Type B pancreatic cell (in vitro differentiated cells): ENCODE results near the gene MTREX. TPM values are rescaled to one million over a fixed set of nuclear protein-coding genes. Genes with fewer than 3 reads are reported as not detected.

ENCODE experiments used
- DNase-seq: peaks from one replicate; pipeline ENCODE4 v3.0.0; 2021; ENCODE audit warnings: mixed read lengths; ENCODE audit not compliant: unreplicated experiment; ENCODE audit errors: extremely low spot score
- H3K27ac Mint-ChIP-seq: 2 replicates; pipeline ENCODE4 v1.8.0; 2021; ENCODE audit warnings: mild to moderate bottlenecking, mixed read lengths
- H3K27me3 Mint-ChIP-seq: 2 replicates; pipeline ENCODE4 v1.8.0; 2021; ENCODE audit warnings: mixed read lengths
- H3K36me3 Mint-ChIP-seq: 2 replicates; pipeline ENCODE4 v1.8.0; 2021; ENCODE audit warnings: mixed read lengths
- H3K4me1 Mint-ChIP-seq: one replicate; pipeline ENCODE4 v1.8.0; 2021; ENCODE audit warnings: mixed read lengths; ENCODE audit not compliant: unreplicated experiment
- H3K4me3 Mint-ChIP-seq: 2 replicates; pipeline ENCODE4 v1.8.0; 2021; ENCODE audit warnings: mild to moderate bottlenecking, mixed read lengths
- H3K9me3 Mint-ChIP-seq: 2 replicates; pipeline ENCODE4 v1.8.0; 2021; ENCODE audit warnings: mixed read lengths
- total RNA-seq: library from RNA; stranded (reverse); gene quantifications from 2 replicates; pipeline ENCODE4 v1.2.1, GENCODE V29; 2021; ENCODE audit warnings: low replicate concordance
- TF ChIP-seq, protein P1 (sequence below): fragments of 200-600 bp; sonication (generic); conservative IDR thresholded peaks from 2 replicates; pipeline ENCODE4 v1.5.0; 2021; ENCODE audit warnings: antibody characterized with exemption, mild to moderate bottlenecking

MTREX gene
- total RNA-seq, 1 donor from 2014 or later: 77.5 TPM

DNA sequence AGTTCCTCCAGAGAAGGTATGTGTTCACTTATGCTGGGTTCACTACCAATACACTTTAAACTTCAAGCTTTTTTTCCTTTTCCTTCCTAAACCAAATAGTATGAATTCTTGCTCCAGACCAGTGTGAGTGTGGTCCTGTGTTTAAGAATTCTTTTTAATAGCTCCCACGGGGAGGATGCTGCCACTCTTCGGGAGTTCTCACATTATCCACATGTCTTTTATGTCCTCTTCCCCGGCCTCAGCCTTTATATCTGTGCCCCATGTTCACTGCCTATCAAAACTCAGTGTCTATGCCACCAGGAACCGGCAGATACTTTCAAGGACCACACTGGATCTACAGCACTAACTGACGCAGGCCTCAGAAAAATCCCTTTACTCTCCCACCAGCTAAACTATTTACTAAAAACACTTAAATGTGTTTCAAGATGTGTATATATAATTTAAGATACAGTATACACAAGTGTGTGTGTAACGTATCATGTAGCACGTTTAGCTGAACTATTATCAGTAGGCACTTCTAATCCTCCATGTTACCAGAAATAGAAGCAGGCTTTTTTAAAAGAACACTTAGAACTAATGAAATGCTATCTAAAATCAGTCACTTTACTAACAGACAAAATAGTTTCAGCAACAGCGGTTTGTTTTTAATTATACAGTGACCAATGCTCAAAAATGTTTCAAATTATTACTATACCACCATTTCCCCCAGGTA lies 139.0 kb downstream of the MTREX start:
- TF ChIP-seq, protein P1, sequence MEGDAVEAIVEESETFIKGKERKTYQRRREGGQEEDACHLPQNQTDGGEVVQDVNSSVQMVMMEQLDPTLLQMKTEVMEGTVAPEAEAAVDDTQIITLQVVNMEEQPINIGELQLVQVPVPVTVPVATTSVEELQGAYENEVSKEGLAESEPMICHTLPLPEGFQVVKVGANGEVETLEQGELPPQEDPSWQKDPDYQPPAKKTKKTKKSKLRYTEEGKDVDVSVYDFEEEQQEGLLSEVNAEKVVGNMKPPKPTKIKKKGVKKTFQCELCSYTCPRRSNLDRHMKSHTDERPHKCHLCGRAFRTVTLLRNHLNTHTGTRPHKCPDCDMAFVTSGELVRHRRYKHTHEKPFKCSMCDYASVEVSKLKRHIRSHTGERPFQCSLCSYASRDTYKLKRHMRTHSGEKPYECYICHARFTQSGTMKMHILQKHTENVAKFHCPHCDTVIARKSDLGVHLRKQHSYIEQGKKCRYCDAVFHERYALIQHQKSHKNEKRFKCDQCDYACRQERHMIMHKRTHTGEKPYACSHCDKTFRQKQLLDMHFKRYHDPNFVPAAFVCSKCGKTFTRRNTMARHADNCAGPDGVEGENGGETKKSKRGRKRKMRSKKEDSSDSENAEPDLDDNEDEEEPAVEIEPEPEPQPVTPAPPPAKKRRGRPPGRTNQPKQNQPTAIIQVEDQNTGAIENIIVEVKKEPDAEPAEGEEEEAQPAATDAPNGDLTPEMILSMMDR: no peak
- Mint-ChIP-seq H3K9me3 (no peaks in the 10 kb centered on the region), H3K27me3 (no peaks in the 10 kb centered on the region), H3K27ac (no peak overlapping the region), H3K4me3 (no peak overlapping the region), H3K36me3 (peaks cover 5% of the 10 kb centered on the region), H3K4me1 (peaks cover 12% of the 10 kb centered on the region)
- no peak for DNase-seq

- Mint-ChIP-seq H3K4me3 (no peak overlapping the region), H3K27me3 (no peaks in the 10 kb centered on the region), H3K36me3 (peaks cover 5% of the 10 kb centered on the region), H3K27ac (no peak overlapping the region), H3K9me3 (no peaks in the 10 kb centered on the region), H3K4me1 (peaks cover 15% of the 10 kb centered on the region)
- TF ChIP-seq, protein P1: no peak
- no peak for DNase-seq
Measured at GRCh38 chr5:55450050-55450765, 142.4 kb downstream of the MTREX start.

DNA sequence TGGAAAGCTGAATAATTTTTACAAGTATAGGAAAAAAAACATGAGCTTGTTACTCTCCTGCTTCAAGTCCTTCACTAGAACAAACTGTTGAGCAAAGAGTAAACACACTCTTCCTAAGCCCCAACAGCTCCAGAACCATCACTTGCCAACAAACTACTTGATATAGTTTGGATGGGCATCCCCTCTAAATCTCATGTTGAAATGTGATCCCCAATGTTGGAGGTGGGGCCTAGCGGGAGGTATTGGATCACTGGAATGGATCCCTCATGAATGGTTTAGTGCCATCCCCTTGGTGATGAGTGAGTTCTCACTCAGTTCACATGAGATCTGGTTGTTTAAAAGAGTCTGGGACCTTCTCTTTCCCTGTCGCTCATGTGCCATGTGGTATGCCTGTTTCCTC lies 144.2 kb downstream of the MTREX start:
- no peak overlapping the region for H3K4me3 Mint-ChIP-seq
- H3K36me3 Mint-ChIP-seq: peaks cover 5% of the 10 kb centered on the region
- TF ChIP-seq, protein P1: no peak
- no peaks in the 10 kb centered on the region for H3K27me3 Mint-ChIP-seq
- no peak overlapping the region for H3K27ac Mint-ChIP-seq
- peaks cover 9% of the 10 kb centered on the region for H3K4me1 Mint-ChIP-seq
- no peak for DNase-seq
- H3K9me3 Mint-ChIP-seq: no peaks in the 10 kb centered on the region

DNA sequence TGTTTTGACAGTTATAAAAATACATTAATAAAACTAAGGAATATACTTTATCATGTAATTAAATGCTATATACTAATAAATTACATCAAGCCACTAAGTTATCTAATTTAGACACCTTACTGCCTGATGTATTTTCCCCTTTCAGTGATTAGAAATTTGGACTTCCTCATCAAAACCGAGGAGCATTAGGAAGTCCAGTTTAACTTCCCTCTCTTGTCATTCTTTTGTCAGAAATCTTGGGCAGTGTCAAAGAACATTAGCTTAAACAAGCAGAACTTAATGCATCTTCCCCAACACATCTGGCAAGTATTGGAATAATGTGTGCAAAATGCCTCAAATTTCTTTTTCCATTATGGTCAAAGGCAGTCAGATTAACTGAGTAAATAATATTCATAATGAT lies 145.4 kb downstream of the MTREX start:
- TF ChIP-seq, protein P1: no peak
- H3K27ac Mint-ChIP-seq: no peak overlapping the region
- H3K9me3 Mint-ChIP-seq: no peaks in the 10 kb centered on the region
- peaks cover 4% of the 10 kb centered on the region for H3K4me1 Mint-ChIP-seq
- H3K4me3 Mint-ChIP-seq: no peak overlapping the region
- no peak for DNase-seq
- no peaks in the 10 kb centered on the region for H3K27me3 Mint-ChIP-seq
- peaks cover 5% of the 10 kb centered on the region for H3K36me3 Mint-ChIP-seq

- no peaks in the 10 kb centered on the region for H3K9me3 Mint-ChIP-seq
- no peak overlapping the region for H3K4me3 Mint-ChIP-seq
- DNase-seq: no peak
- no peaks in the 10 kb centered on the region for H3K27me3 Mint-ChIP-seq
- peaks cover 4% of the 10 kb centered on the region for H3K4me1 Mint-ChIP-seq
- peaks cover 2% of the 10 kb centered on the region for H3K36me3 Mint-ChIP-seq
- H3K27ac Mint-ChIP-seq: no peak overlapping the region
- TF ChIP-seq, protein P1: no peak
Measured at GRCh38 chr5:55454282-55454681, 146.5 kb downstream of the MTREX start.
